SHP77 treated with DMSO at 0.1 percent for 48 hours (cell line): ENCODE data around the gene CD83.
"Not testable (repeated sequence)": the region's sequence is repeated elsewhere in the genome, so short reads cannot be mapped to it uniquely, and the experiment has no call there.

Experiments used
- DNase-seq: peaks from one replicate; lab custom pipeline; 2025; lab: John Stamatoyannopoulos, UW

CD83 gene

GRCh38 chr6:14147891-14148290 is 30.3 kb downstream of the CD83 start:
- DNase-seq = no peak

GRCh38 chr6:14148471-14148870 is 30.9 kb downstream of the CD83 start:
- DNase-seq = no peak

DNA sequence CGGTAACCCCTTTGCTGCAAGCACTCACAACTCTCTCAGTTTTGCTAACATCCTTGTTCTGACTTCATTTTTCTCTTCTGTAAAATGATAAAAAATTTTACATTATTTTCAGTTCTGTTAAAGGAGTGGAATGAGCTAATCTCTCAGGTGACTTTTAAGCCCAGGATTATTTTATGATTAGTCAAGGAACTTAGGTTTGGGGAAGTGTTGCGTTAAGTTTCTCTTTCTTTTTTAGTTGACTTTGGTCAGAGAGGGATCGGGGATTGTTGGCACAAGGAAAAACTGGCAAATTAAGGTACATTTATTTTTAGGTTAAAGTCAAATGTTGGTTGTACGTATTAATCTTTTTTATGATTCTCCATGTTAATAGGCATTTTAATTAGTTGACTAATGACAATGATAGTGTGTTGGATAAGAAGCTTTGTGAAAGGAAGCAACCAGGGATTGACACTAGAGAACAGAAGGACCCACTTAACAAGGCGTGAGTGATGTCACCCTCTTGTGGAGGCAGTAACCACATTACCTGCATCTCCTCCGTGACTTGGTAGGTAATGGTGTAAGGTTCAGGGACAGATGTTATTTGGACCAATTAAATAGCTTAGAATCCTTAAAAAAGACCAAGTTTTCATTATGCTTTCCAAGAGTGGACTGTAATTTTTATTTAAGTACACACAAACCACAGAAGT is 31.6 kb downstream of the CD83 start:
- DNase-seq = no peak

GRCh38 chr6:14149739-14150130 is 32.2 kb downstream of the CD83 start:
- DNase-seq = no peak

- not testable (repeated sequence) for DNase-seq
These were observed 33.7 kb downstream of the CD83 start for GRCh38 chr6:14151300-14151699.

DNA sequence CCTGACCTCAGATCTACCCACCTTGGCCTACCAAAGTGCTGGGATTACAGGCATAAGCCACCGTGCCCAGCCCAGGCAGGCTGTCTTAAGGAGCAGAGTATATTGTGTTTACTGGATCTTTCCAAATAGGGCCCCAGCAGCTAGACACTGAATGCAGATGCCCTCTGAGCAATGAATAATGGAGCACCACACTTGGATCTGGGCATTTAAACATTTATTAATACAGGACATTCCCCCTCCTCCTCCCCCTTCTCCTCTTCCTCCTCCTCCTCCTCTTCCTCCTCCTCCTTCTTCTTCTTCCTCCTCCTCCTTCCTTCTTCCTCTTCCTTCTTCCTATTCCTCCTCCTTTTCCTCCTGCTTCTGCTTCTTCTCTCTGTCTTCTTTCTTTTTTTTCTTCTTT is 34.2 kb downstream of the CD83 start:
- DNase-seq = no peak

- DNase-seq = no peak
These were observed 35.7 kb downstream of the CD83 start for GRCh38 chr6:14153228-14153627.

- DNase-seq = no peak
These were observed 41.5 kb downstream of the CD83 start for GRCh38 chr6:14159090-14159489.

- no peak for DNase-seq
These were observed 45.3 kb downstream of the CD83 start for GRCh38 chr6:14162826-14163225.

DNA sequence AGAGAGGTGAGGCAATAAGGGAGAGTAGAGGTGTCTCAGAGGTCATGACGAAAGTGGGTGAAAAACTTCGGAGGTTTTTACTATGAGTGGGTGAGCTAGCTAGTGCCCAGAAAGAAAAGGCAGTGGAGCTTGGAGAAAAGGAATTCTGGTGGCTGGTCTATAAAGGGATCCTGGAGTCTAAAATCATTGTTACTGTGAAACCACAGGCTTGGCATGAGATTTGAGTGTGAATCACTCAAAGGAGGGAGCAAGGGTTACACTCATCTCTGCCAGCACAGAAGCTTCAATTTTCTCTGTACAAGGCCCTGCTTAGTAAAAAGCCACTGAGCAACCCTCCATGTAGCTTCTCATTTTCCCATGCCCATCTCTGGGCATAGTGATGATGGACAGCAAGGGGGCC is 47.5 kb downstream of the CD83 start:
- no peak for DNase-seq

- no peak for DNase-seq
These were observed 49.3 kb downstream of the CD83 start for GRCh38 chr6:14166839-14167238.

DNA sequence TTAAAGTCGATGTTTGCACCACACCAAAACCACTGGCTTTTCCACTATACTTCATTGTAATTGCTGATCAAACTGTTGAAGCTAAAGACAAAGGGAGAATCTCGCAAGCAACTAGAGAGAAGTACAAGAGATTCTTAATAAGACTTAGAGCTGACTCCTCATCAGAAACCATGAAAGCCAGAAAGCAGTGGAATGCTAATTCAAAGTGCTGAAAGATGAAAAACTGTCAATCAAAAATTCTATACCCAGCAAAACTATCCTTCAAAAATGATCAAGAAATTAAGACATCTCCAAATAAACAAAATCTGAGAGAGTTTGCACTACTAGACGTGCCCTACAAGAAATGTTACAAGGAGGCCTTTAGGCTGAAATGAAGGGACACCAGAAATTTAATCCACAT is 52.6 kb downstream of the CD83 start:
- DNase-seq = no peak

DNA sequence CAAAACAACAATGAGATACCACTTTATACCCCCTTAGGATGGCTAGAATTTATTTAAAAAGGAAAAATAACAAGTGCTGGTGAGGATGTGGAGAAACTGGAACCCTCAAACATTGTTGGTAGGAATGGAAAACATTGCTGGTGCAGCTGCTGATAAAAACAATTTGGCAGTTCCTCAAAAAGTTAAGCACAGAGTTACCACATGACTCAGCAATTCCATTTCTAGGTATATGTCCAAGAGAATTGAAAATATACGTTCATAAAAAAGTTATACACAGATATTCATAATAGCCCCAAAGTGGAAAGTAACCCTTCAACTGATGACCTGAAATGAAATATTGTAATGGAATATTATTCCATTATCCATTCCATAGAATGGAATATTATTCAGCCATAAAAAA is 55.0 kb downstream of the CD83 start:
- DNase-seq = no peak

GRCh38 chr6:14174226-14174625 is 56.7 kb downstream of the CD83 start:
- no peak for DNase-seq

DNA sequence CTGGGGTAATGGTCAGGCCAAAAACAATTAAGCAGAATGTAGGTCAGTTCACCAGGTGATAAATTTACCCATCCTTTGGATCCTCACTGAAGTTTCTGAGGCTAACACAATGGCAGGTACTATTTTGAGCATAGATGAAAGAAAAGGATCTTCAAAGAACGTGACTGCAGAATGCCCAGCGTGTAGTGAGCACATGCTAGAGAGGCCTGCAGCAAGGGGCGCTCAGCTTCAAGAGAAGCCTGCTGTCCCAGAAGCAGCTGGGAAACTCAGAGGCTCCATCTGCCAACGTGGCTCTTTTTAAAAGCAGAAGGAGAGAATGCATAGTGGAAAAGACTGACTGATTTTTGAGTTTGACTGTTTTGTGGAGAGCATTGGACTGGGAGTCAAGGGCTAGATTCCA is 57.4 kb downstream of the CD83 start:
- DNase-seq = no peak

DNA sequence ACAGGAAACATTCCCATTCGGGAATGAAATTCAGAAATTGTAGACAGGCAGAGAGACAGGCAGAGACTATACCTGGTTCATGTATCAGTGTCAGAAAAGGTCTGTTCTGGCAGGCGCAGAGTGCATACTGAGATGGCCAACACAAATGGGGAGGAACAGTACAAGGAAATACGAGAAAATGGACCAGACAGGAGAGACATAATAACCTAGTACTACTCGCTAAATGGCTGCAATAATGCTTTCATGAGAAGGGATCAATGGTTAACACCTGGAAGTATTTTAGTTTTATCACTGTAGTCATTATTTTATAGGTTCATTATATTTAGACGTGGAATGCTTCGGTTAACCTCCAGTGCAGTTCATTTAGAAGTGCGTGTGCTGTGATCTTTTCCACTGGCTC is 58.9 kb downstream of the CD83 start:
- no peak for DNase-seq

- no peak for DNase-seq
These were observed 60.0 kb downstream of the CD83 start for GRCh38 chr6:14177413-14178082.

GRCh38 chr6:14178083-14178445 is 60.5 kb downstream of the CD83 start:
- DNase-seq = no peak

- no peak for DNase-seq
These were observed 63.0 kb downstream of the CD83 start for GRCh38 chr6:14180609-14181008.

DNA sequence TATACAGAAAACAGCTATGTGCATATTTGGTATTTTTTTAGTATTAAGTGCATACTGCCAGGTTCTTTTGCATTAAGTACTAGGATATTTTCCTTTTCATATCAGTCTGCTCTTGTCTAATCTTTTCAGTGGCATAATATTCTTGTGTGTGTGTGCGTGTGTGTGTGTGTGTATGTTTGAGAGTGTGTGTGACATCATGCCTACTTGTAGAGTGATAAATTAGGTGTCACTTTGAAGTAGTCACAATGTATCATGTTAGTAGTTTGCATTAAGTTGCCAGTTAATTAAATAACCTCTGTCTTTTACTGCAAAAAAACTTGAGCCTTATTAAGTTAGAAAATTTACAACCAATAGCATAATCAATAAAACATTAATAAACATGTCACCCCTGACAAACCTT is 65.3 kb downstream of the CD83 start:
- DNase-seq = no peak
